ENCODE measurements around the gene KRT31.
"Not testable (repeated sequence)": the region's sequence is repeated elsewhere in the genome, so short reads cannot be mapped to it uniquely, and the experiment has no call there.

The KRT31 gene

DNA sequence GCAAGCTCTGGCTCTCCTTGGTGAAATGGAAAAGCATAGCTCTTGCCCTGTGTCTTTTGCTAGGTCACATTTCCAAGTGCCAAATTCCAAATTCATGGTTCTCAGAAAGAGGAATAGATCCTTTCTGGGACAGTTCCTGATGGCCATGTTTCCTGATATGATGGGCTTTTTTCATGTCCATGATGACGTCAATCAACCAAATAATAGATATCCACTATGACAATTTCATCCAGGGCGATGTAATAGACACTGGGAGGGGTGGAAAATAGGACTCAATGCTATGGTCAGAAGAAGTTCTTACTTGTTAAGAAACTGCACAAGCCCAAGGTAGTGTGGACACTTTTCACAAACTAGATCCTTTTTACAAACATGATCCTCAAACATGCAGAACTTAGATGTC, 46.2 kb downstream of the KRT31 start:
- no peak overlapping the region for H3K4me3 ChIP-seq (ENCODE audit: low read length)
- DNase-seq (ENCODE audit: low read depth, low spot score): no peak

DNA sequence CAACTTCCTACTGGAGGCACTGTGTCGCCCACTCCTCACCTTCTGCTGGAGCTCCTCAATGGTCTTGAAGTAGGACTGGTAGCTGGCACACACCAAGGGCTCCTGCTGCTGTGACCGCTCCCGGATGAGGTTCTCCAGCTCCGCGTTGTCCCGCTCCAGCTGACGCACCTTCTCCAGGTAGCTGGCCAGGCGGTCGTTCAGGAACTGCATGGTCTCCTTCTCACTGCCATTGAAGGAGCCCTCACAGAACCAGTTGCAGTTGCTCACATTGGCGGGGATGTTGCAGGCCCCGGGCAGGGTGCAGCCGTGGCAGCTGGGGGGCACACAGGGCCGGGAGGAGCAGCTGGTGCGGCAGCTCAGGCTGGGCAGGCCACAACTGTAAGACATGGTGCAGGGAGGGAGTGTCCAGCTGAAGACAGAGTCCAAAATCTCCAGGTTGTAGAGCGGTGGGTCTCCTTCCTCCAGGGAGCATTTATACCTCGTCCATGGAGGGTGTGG, 47.0 kb downstream of the KRT31 start, which contains the start of gene KRT33A:
Gene KRT33A, minus strand, starts transcription at position 448 of the 498 bp plus-strand sequence. Its CDS starts 61 bp downstream, at position 387.
- not testable (repeated sequence) for DNase-seq (ENCODE audit: low read depth, low spot score); H3K4me3 ChIP-seq (ENCODE audit: low read length)

DNA sequence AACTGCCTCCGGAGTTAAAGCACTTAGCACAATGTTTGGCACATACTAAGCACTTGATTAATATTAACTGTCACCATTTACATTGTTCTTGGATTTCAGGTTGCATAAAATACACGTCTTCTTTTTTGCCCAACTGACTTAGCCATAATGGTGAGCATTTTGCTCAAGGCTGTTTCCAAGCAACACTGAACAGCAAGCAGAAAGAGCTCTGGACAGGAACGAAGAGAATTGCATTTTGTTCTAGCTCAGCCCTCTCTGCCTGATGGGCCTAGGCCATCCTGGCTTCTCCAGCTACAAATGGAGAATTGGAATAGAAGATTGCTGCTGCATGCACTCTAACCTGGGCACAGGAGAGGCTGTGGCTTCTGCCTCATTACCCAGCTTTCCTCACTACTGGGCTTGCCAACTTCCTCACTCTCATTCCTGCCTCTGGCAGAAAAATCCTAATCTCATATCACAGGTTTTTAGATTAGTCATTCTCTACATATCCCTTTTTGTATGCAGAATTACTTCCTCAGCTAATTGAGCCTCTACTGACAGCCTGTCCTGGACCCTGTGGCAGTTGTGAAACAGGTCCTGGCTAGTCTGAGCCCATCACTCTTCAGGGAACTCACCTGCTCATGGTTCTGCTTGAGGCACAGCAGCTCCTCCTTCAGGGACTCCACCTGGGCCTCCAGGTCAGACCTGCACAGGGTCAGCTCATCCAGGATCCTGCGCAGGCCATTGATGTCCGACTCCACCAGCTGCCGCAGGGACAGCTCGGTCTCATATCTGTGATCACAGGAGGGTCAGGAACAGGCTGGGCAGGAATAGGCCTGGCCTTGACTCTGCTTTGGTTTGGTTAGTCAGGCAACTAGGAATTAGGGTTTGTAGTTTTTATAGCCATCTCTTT, 49.3 kb downstream of the KRT31 start:
- no peak overlapping the region for H3K4me3 ChIP-seq (ENCODE audit: low read length)

DNA sequence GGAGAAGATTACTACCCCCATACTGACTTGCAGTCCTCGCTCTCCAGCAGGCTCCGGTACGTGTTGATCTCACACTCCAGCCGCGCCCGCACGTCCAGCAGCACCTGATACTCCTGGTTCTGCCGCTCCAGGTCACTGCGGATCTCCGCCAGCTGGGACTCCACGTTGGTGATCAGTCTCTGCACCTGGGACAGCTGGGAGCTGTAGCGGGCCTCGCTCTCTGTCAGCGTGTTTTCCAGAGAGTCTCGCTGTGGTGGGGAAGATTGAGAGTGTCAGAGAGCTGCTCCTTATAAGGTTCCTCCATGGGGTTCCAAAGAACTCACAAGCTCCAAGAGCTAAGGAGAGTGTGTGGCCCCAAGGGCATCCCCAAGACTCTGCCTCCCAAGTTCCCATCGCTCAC, 51.0 kb downstream of the KRT31 start:
- not testable (repeated sequence) for DNase-seq (ENCODE audit: low read depth, low spot score); H3K4me3 ChIP-seq (ENCODE audit: low read length)

More for the DNA sequence above, 49.3 kb downstream of the KRT31 start:
- DNase-seq (ENCODE audit: low read depth, low spot score): no peak

DNA sequence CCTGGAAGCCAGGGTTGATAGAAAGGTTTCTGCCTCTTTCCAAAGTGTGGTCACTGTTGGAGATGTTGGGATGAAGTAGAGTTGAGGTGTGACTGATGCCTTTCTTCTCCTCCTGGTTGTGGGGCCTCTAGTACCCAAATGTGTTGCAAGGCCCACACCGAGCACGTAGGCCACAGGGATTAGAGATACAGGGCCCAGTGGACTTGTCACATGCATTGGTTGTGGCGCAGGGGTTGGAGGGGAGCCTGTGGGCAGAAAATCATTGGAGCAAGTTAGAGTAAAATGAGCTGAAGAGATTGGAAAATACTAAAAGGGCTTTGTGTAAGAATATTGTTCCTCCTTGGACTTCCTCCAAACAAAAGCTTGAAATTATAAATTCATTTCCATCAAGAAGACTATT, 51.4 kb downstream of the KRT31 start:
- no peak for DNase-seq (ENCODE audit: low read depth, low spot score)
- H3K4me3 ChIP-seq (ENCODE audit: low read length): no peak overlapping the region
